ENCODE results near the gene HIVEP3. TPM values are rescaled to one million over a fixed set of nuclear protein-coding genes. Genes with fewer than 3 reads are reported as not detected.

The HIVEP3 gene
- total RNA-seq, 1 experiment from 2014 or later, result 1.2 TPM

GRCh38 chr1:41712081-41712480 lies 206.6 kb downstream of the HIVEP3 start:
- no peak overlapping the region for H3K27ac Mint-ChIP-seq (ENCODE audit: low read depth, unreplicated experiment)
- intact Hi-C loops (cut with micrococcal nuclease), result no loop called here
- H3K9me3 Mint-ChIP-seq (ENCODE audit: unreplicated experiment), result no peaks in the 10 kb centered on the region
- H3K4me3 Mint-ChIP-seq (ENCODE audit: unreplicated experiment), result no peak overlapping the region
- TF ChIP-seq, protein P1, sequence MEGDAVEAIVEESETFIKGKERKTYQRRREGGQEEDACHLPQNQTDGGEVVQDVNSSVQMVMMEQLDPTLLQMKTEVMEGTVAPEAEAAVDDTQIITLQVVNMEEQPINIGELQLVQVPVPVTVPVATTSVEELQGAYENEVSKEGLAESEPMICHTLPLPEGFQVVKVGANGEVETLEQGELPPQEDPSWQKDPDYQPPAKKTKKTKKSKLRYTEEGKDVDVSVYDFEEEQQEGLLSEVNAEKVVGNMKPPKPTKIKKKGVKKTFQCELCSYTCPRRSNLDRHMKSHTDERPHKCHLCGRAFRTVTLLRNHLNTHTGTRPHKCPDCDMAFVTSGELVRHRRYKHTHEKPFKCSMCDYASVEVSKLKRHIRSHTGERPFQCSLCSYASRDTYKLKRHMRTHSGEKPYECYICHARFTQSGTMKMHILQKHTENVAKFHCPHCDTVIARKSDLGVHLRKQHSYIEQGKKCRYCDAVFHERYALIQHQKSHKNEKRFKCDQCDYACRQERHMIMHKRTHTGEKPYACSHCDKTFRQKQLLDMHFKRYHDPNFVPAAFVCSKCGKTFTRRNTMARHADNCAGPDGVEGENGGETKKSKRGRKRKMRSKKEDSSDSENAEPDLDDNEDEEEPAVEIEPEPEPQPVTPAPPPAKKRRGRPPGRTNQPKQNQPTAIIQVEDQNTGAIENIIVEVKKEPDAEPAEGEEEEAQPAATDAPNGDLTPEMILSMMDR (IDR thresholded peaks at IDR 0.05; ENCODE audit: unreplicated experiment), result no peak
- H3K27me3 Mint-ChIP-seq (ENCODE audit: insufficient read depth, unreplicated experiment), result peaks cover 9% of the 10 kb centered on the region
- H3K4me1 Mint-ChIP-seq (ENCODE audit: insufficient read depth, unreplicated experiment), result peaks cover 9% of the 10 kb centered on the region
- DNase-seq (ENCODE audit: unreplicated experiment), result no peak
- no peaks in the 10 kb centered on the region for H3K36me3 Mint-ChIP-seq (ENCODE audit: insufficient read depth, unreplicated experiment)
- ChIA-PET POLR2A (interaction anchor here (1.2 kb wide), 1 partner anchor 28 kb away, joined by 3 read pairs; no protein-coding TSS in a partner anchor), CTCF (no interaction called here)
- BruUV-seq (replicated peaks), result no TSS peak

GRCh38 chr1:41711581-41711980 lies 207.1 kb downstream of the HIVEP3 start:
- TF ChIP-seq, protein P1 (IDR thresholded peaks at IDR 0.05; ENCODE audit: unreplicated experiment), result no peak
- Mint-ChIP-seq H3K36me3 (ENCODE audit: insufficient read depth, unreplicated experiment) (no peaks in the 10 kb centered on the region), H3K27ac (ENCODE audit: low read depth, unreplicated experiment) (no peak overlapping the region), H3K9me3 (ENCODE audit: unreplicated experiment) (no peaks in the 10 kb centered on the region), H3K27me3 (ENCODE audit: insufficient read depth, unreplicated experiment) (peaks cover 14% of the 10 kb centered on the region), H3K4me1 (ENCODE audit: insufficient read depth, unreplicated experiment) (peaks cover 9% of the 10 kb centered on the region), H3K4me3 (ENCODE audit: unreplicated experiment) (no peak overlapping the region)
- CTCF ChIA-PET, result no interaction called here
- no TSS peak for BruUV-seq (replicated peaks)
- DNase-seq (ENCODE audit: unreplicated experiment), result no peak
- POLR2A ChIA-PET, result interaction anchor here (1.2 kb wide), 1 partner anchor 27 kb away, joined by 3 read pairs; no protein-coding TSS in a partner anchor
- intact Hi-C loops (cut with micrococcal nuclease), result no loop called here

DNA sequence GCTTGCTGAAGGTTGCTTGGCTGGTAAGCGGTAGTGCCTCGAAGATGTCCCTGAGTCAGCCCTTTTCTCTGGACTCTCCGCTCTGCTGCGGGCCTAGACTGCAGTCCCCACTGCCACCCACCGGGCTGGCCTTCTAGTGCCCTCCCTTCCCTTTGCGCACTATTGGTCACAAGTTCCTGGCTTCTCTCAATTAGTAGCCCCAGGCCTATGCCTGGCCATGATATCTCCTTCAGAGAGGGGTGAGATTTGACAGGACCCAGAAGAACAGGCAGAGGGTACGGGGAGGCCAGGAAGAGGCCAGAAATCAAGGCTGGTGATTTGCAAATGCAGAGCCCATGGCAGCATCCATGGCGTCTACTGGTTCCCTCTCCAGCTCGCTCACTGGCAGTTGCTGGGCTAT lies 207.7 kb downstream of the HIVEP3 start:
- POLR2A ChIA-PET, result interaction anchor here (1.2 kb wide), 1 partner anchor 27 kb away, joined by 3 read pairs; no protein-coding TSS in a partner anchor
- Mint-ChIP-seq H3K36me3 (ENCODE audit: insufficient read depth, unreplicated experiment) (no peaks in the 10 kb centered on the region), H3K4me3 (ENCODE audit: unreplicated experiment) (no peak overlapping the region), H3K27me3 (ENCODE audit: insufficient read depth, unreplicated experiment) (peaks cover 18% of the 10 kb centered on the region), H3K4me1 (ENCODE audit: insufficient read depth, unreplicated experiment) (peaks cover 9% of the 10 kb centered on the region), H3K9me3 (ENCODE audit: unreplicated experiment) (no peaks in the 10 kb centered on the region), H3K27ac (ENCODE audit: low read depth, unreplicated experiment) (no peak overlapping the region)
- CTCF ChIA-PET, result interaction anchor here (0.6 kb wide), 1 partner anchor 181 kb away, joined by 3 read pairs; no protein-coding TSS in a partner anchor
- no TSS peak for BruUV-seq (replicated peaks)
- no peak for DNase-seq (ENCODE audit: unreplicated experiment)
- TF ChIP-seq, protein P1 (IDR thresholded peaks at IDR 0.05; ENCODE audit: unreplicated experiment), result no peak
- intact Hi-C loops (cut with micrococcal nuclease), result no loop called here

DNA sequence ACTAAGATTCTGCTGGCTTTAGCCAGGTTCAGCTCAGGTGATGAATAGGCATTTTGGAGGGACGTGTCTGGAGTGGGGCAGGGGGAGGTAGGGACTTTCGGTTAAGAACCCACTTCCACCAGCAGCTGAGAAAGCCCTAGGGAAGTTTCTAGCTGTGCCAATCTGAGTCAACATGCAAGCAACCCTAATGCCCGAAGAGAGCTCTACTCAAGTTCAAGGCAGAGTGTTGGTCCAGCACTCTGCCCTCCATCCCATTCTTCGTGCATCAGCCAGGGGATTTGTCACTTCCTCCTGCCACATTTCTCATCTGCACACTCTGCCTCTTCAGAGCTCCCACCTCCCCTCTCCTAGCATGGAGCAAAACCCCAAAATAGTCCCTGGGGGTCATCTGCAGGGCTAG lies 208.8 kb downstream of the HIVEP3 start:
- peaks cover 9% of the 10 kb centered on the region for H3K4me1 Mint-ChIP-seq (ENCODE audit: insufficient read depth, unreplicated experiment)
- CTCF ChIA-PET, result no interaction called here
- no peaks in the 10 kb centered on the region for H3K36me3 Mint-ChIP-seq (ENCODE audit: insufficient read depth, unreplicated experiment)
- intact Hi-C loops (cut with micrococcal nuclease), result no loop called here
- TF ChIP-seq, protein P1 (IDR thresholded peaks at IDR 0.05; ENCODE audit: unreplicated experiment), result no peak
- H3K9me3 Mint-ChIP-seq (ENCODE audit: unreplicated experiment), result no peaks in the 10 kb centered on the region
- H3K27ac Mint-ChIP-seq (ENCODE audit: low read depth, unreplicated experiment), result no peak overlapping the region
- H3K4me3 Mint-ChIP-seq (ENCODE audit: unreplicated experiment), result no peak overlapping the region
- BruUV-seq (replicated peaks), result no TSS peak
- DNase-seq (ENCODE audit: unreplicated experiment), result no peak
- peaks cover 18% of the 10 kb centered on the region for H3K27me3 Mint-ChIP-seq (ENCODE audit: insufficient read depth, unreplicated experiment)
- POLR2A ChIA-PET, result interaction anchor here (1.1 kb wide), 1 partner anchor 19 kb away, joined by 3 read pairs; no protein-coding TSS in a partner anchor

All from MCF 10A (cell line).